Measurements from ENCODE around the gene CLIC4.
"Not testable (repeated sequence)": the region's sequence is repeated elsewhere in the genome, so short reads cannot be mapped to it uniquely, and the experiment has no call there.

The CLIC4 gene

GRCh38 chr1:24881034-24881433 lies 135.8 kb downstream of the CLIC4 start:
- DNase-seq = no peak

- no peak for DNase-seq
Measured at GRCh38 chr1:24884751-24885150, 139.5 kb downstream of the CLIC4 start.

GRCh38 chr1:24886241-24886640 lies 141.0 kb downstream of the CLIC4 start:
- no peak for DNase-seq

GRCh38 chr1:24888061-24888970 lies 143.1 kb downstream of the CLIC4 start:
- DNase-seq = no peak

GRCh38 chr1:24888971-24889676 lies 143.9 kb downstream of the CLIC4 start:
- DNase-seq = no peak

- DNase-seq = no peak
Measured at GRCh38 chr1:24890887-24891286, 145.6 kb downstream of the CLIC4 start.

GRCh38 chr1:24891367-24891766 lies 146.1 kb downstream of the CLIC4 start:
- DNase-seq = not testable (repeated sequence)

GRCh38 chr1:24892188-24893153 lies 147.2 kb downstream of the CLIC4 start:
- DNase-seq = no peak

GRCh38 chr1:24893431-24893830 lies 148.2 kb downstream of the CLIC4 start:
- no peak for DNase-seq

All from NCI-H2227 treated with DMSO at 0.1 percent for 48 hours (cell line).